Measurements from ENCODE around the gene KIDINS220.

DNA sequence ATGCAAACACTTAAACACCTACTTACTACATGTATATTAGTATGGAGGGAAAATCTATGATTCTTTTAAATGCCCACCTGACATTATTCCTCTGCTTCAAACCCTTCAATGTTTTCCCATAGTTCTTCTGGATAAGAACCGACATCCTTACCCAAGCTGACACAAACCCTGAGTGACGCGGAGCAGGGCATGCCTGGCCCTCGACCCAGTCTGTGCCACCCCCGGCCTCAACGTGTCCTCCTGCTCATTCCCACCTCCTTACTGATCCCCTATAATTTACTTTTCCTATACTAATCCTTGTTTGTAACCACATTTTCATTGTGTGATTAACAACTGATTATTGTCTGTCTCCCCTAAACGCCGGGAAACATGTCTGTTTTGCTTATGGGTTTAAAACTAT, 17.5 kb downstream of the KIDINS220 start:
- TF ChIP-seq, protein P1, sequence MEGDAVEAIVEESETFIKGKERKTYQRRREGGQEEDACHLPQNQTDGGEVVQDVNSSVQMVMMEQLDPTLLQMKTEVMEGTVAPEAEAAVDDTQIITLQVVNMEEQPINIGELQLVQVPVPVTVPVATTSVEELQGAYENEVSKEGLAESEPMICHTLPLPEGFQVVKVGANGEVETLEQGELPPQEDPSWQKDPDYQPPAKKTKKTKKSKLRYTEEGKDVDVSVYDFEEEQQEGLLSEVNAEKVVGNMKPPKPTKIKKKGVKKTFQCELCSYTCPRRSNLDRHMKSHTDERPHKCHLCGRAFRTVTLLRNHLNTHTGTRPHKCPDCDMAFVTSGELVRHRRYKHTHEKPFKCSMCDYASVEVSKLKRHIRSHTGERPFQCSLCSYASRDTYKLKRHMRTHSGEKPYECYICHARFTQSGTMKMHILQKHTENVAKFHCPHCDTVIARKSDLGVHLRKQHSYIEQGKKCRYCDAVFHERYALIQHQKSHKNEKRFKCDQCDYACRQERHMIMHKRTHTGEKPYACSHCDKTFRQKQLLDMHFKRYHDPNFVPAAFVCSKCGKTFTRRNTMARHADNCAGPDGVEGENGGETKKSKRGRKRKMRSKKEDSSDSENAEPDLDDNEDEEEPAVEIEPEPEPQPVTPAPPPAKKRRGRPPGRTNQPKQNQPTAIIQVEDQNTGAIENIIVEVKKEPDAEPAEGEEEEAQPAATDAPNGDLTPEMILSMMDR (IDR thresholded peaks at IDR 0.05) = no peak
- no peak for TF ChIP-seq POLR2A (IDR thresholded peaks at IDR 0.05)

Data from right lobe of liver (tissue), 4 donors.